ENCODE measurements around the gene FGFBP1.

The FGFBP1 gene

GRCh38 chr4:15901998-15902397 lies 36.5 kb downstream of the FGFBP1 start:
- Histone ChIP-seq H3K4me1 (ENCODE audit: low read depth, poor library complexity, severe bottlenecking) (no peaks in the 10 kb centered on the region), H3K27ac (no peak overlapping the region), H3K4me3 (IDR thresholded peaks at IDR 0.05; ENCODE audit: insufficient read depth, low read depth, low read length) (no peak overlapping the region), H3K27me3 (ENCODE audit: insufficient read depth, low read depth) (no peaks in the 10 kb centered on the region), H3K36me3 (ENCODE audit: insufficient read depth) (no peaks in the 10 kb centered on the region), H2AFZ (ENCODE audit: low read depth) (no peak overlapping the region), H3K79me2 (ENCODE audit: insufficient read depth, low read depth) (no peaks in the 10 kb centered on the region), H4K20me1 (ENCODE audit: insufficient read depth) (no peaks in the 10 kb centered on the region), H3K4me2 (no peak overlapping the region), H3K9ac (no peak overlapping the region)
- TF ChIP-seq CTCF (conservative IDR thresholded peaks at IDR 0.05; ENCODE audit: low read depth, low read length) = no peak

- H4K20me1 ChIP-seq (ENCODE audit: insufficient read depth) = no peaks in the 10 kb centered on the region
- H3K27me3 ChIP-seq (ENCODE audit: insufficient read depth, low read depth) = no peaks in the 10 kb centered on the region
- H2AFZ ChIP-seq (ENCODE audit: low read depth) = no peak overlapping the region
- H3K79me2 ChIP-seq (ENCODE audit: insufficient read depth, low read depth) = no peaks in the 10 kb centered on the region
- H3K4me2 ChIP-seq = no peak overlapping the region
- H3K4me3 ChIP-seq (IDR thresholded peaks at IDR 0.05; ENCODE audit: insufficient read depth, low read depth, low read length) = no peak overlapping the region
- no peaks in the 10 kb centered on the region for H3K4me1 ChIP-seq (ENCODE audit: low read depth, poor library complexity, severe bottlenecking)
- no peak for TF ChIP-seq CTCF (conservative IDR thresholded peaks at IDR 0.05; ENCODE audit: low read depth, low read length)
- H3K36me3 ChIP-seq (ENCODE audit: insufficient read depth) = no peaks in the 10 kb centered on the region
- H3K9ac ChIP-seq = no peak overlapping the region
- no peak overlapping the region for H3K27ac ChIP-seq
Observed at GRCh38 chr4:15901007-15901406, 37.5 kb downstream of the FGFBP1 start.

- no peak overlapping the region for H2AFZ ChIP-seq (ENCODE audit: low read depth)
- TF ChIP-seq CTCF (conservative IDR thresholded peaks at IDR 0.05; ENCODE audit: low read depth, low read length) = no peak
- no peak overlapping the region for H3K4me2 ChIP-seq
- H3K4me1 ChIP-seq (ENCODE audit: low read depth, poor library complexity, severe bottlenecking) = no peaks in the 10 kb centered on the region
- H3K79me2 ChIP-seq (ENCODE audit: insufficient read depth, low read depth) = no peaks in the 10 kb centered on the region
- H3K27me3 ChIP-seq (ENCODE audit: insufficient read depth, low read depth) = no peaks in the 10 kb centered on the region
- no peak overlapping the region for H3K9ac ChIP-seq
- no peak overlapping the region for H3K27ac ChIP-seq
- H3K36me3 ChIP-seq (ENCODE audit: insufficient read depth) = no peaks in the 10 kb centered on the region
- H4K20me1 ChIP-seq (ENCODE audit: insufficient read depth) = no peaks in the 10 kb centered on the region
- H3K4me3 ChIP-seq (IDR thresholded peaks at IDR 0.05; ENCODE audit: insufficient read depth, low read depth, low read length) = no peak overlapping the region
Observed at GRCh38 chr4:15899511-15899910, 39.0 kb downstream of the FGFBP1 start.

- H3K27ac ChIP-seq = no peak overlapping the region
- H3K27me3 ChIP-seq (ENCODE audit: insufficient read depth, low read depth) = no peaks in the 10 kb centered on the region
- H3K9ac ChIP-seq = no peak overlapping the region
- no peak overlapping the region for H3K4me3 ChIP-seq (IDR thresholded peaks at IDR 0.05; ENCODE audit: insufficient read depth, low read depth, low read length)
- no peak overlapping the region for H2AFZ ChIP-seq (ENCODE audit: low read depth)
- H3K4me2 ChIP-seq = no peak overlapping the region
- no peaks in the 10 kb centered on the region for H3K4me1 ChIP-seq (ENCODE audit: low read depth, poor library complexity, severe bottlenecking)
- H3K36me3 ChIP-seq (ENCODE audit: insufficient read depth) = no peaks in the 10 kb centered on the region
- H4K20me1 ChIP-seq (ENCODE audit: insufficient read depth) = no peaks in the 10 kb centered on the region
- H3K79me2 ChIP-seq (ENCODE audit: insufficient read depth, low read depth) = no peaks in the 10 kb centered on the region
- no peak for TF ChIP-seq CTCF (conservative IDR thresholded peaks at IDR 0.05; ENCODE audit: low read depth, low read length)
Observed at GRCh38 chr4:15898902-15899301, 39.6 kb downstream of the FGFBP1 start.

- no peaks in the 10 kb centered on the region for H3K79me2 ChIP-seq (ENCODE audit: insufficient read depth, low read depth)
- H3K36me3 ChIP-seq (ENCODE audit: insufficient read depth) = no peaks in the 10 kb centered on the region
- no peak overlapping the region for H2AFZ ChIP-seq (ENCODE audit: low read depth)
- H3K27me3 ChIP-seq (ENCODE audit: insufficient read depth, low read depth) = no peaks in the 10 kb centered on the region
- TF ChIP-seq CTCF (conservative IDR thresholded peaks at IDR 0.05; ENCODE audit: low read depth, low read length) = no peak
- no peak overlapping the region for H3K9ac ChIP-seq
- H3K4me3 ChIP-seq (IDR thresholded peaks at IDR 0.05; ENCODE audit: insufficient read depth, low read depth, low read length) = no peak overlapping the region
- H3K27ac ChIP-seq = no peak overlapping the region
- H4K20me1 ChIP-seq (ENCODE audit: insufficient read depth) = no peaks in the 10 kb centered on the region
- H3K4me1 ChIP-seq (ENCODE audit: low read depth, poor library complexity, severe bottlenecking) = no peaks in the 10 kb centered on the region
- no peak overlapping the region for H3K4me2 ChIP-seq
Observed at GRCh38 chr4:15897577-15897976, 41.0 kb downstream of the FGFBP1 start.
